SK-N-SH treated with all-trans-retinoic acid at 6 μM for 48 hours (cell line): ENCODE data around the gene LRCH1.

Experiments used
- ATAC-seq: fragments of 200-7000 bp; cut with Tn5 transposase; 3 replicates; pipeline ENCODE4 v1.9.1; 2020; ENCODE audit warnings: mild to moderate bottlenecking, moderate library complexity
- ARNTL ChIP-seq: fragments of 450-650 bp; formaldehyde crosslinking; IDR thresholded peaks from 2 replicates; pipeline ENCODE4 v1.5.0; 2020; ENCODE audit warnings: low read depth, mild to moderate bottlenecking, moderate library complexity, borderline replicate concordance
- BACH2 ChIP-seq: fragments of 250-450 bp; sonication (Bioruptor Pico); IDR thresholded peaks from 2 replicates; pipeline ENCODE4 v1.9.0; 2021; ENCODE audit warnings: mild to moderate bottlenecking, borderline replicate concordance
- CSDC2 ChIP-seq: fragments of 250-450 bp; sonication (Bioruptor Pico); IDR thresholded peaks from 2 replicates; pipeline ENCODE4 v1.5.0; 2020; ENCODE audit warnings: mild to moderate bottlenecking, moderate library complexity
- ESRRG ChIP-seq: fragments of 250-450 bp; sonication (Bioruptor Pico); IDR thresholded peaks from 2 replicates; pipeline ENCODE4 v1.6.1; 2021; ENCODE audit warnings: mild to moderate bottlenecking
- GLIS3 ChIP-seq: fragments of 250-450 bp; sonication (Bioruptor Pico); IDR thresholded peaks from 2 replicates; pipeline ENCODE4 v1.5.0; 2020; ENCODE audit warnings: mild to moderate bottlenecking, moderate library complexity
- ISL1 ChIP-seq: fragments of 250-450 bp; sonication (Bioruptor Pico); IDR thresholded peaks from 2 replicates; pipeline ENCODE4 v2.1.2; 2022; ENCODE audit warnings: mild to moderate bottlenecking, moderate library complexity
- OSR1 ChIP-seq: fragments of 250-450 bp; sonication (Bioruptor Pico); IDR thresholded peaks from 2 replicates; pipeline ENCODE4 v1.8.0; 2022; ENCODE audit warnings: moderate library complexity, mild to moderate bottlenecking, inconsistent platforms
- PPARA ChIP-seq: fragments of 250-450 bp; sonication (Bioruptor Pico); IDR thresholded peaks from 2 replicates; pipeline ENCODE4 v1.5.0; 2020; ENCODE audit warnings: mild to moderate bottlenecking, borderline replicate concordance
- RARB ChIP-seq: fragments of 250-450 bp; sonication (Bioruptor Pico); IDR thresholded peaks from 2 replicates; pipeline ENCODE4 v1.8.0; 2021; ENCODE audit warnings: mild to moderate bottlenecking, moderate library complexity
- SNAI2 ChIP-seq: fragments of 250-450 bp; sonication (Bioruptor Pico); IDR thresholded peaks from 2 replicates; pipeline ENCODE4 v1.5.0; 2020; ENCODE audit warnings: mild to moderate bottlenecking, moderate library complexity
- TCF4 ChIP-seq: fragments of 250-450 bp; sonication (Bioruptor Pico); IDR thresholded peaks from 2 replicates; pipeline ENCODE4 v1.8.0; 2021; ENCODE audit warnings: mild to moderate bottlenecking, moderate library complexity, borderline replicate concordance
- ZC3H10 ChIP-seq: fragments of 250-450 bp; sonication (Bioruptor Pico); IDR thresholded peaks from 2 replicates; pipeline ENCODE4 v1.5.1; 2021; ENCODE audit warnings: mild to moderate bottlenecking, moderate library complexity
- ZFP3 ChIP-seq: fragments of 250-450 bp; sonication (Bioruptor Pico); IDR thresholded peaks from 2 replicates; pipeline ENCODE4 v1.5.0; 2020; ENCODE audit warnings: mild to moderate bottlenecking, moderate library complexity
- ZFP30 ChIP-seq: fragments of 450-650 bp; formaldehyde crosslinking; IDR thresholded peaks from 2 replicates; pipeline ENCODE4 v1.5.0; 2022; ENCODE audit warnings: mild to moderate bottlenecking, moderate library complexity
- ZNF565 ChIP-seq: fragments of 450-650 bp; formaldehyde crosslinking; conservative IDR thresholded peaks from 2 replicates; pipeline ENCODE4 v1.5.0; 2020; ENCODE audit warnings: low read depth, mild to moderate bottlenecking, moderate library complexity
- ZNF70 ChIP-seq: fragments of 450-650 bp; formaldehyde crosslinking; IDR thresholded peaks from 2 replicates; pipeline ENCODE4 v1.5.0; 2020; ENCODE audit warnings: mild to moderate bottlenecking, moderate library complexity
- TF ChIP-seq, protein P1 (sequence below): fragments of 250-450 bp; sonication (Bioruptor Pico); IDR thresholded peaks from 2 replicates; pipeline ENCODE4 v1.8.0; 2021; ENCODE audit warnings: low read depth, mild to moderate bottlenecking, moderate library complexity, borderline replicate concordance
- TF ChIP-seq, protein P2 (sequence below): fragments of 250-450 bp; sonication (Bioruptor Pico); IDR thresholded peaks from 2 replicates; pipeline ENCODE4 v1.8.0; 2020; ENCODE audit warnings: mild to moderate bottlenecking, moderate library complexity, borderline replicate concordance
- TF ChIP-seq, protein P3 (sequence below): fragments of 250-450 bp; sonication (Bioruptor Pico); IDR thresholded peaks from 2 replicates; pipeline ENCODE4 v1.5.1; 2020; ENCODE audit warnings: low read depth, mild to moderate bottlenecking, moderate library complexity
- TF ChIP-seq, protein P4 (sequence below): fragments of 250-450 bp; sonication (Bioruptor Pico); IDR thresholded peaks from 2 replicates; pipeline ENCODE4 v1.5.1; 2021; ENCODE audit warnings: mild to moderate bottlenecking, moderate library complexity

The LRCH1 gene

GRCh38 chr13:46522748-46523030 lies 30.3 kb upstream of the LRCH1 start:
- TF ChIP-seq ZC3H10 (CRISPR knock-in tag) (no peak), GLIS3 (CRISPR knock-in tag) (no peak), ZNF565 (no peak), CSDC2 (CRISPR knock-in tag) (no peak), OSR1 (CRISPR knock-in tag) (no peak), RARB (CRISPR knock-in tag) (no peak), ISL1 (CRISPR knock-in tag) (no peak), PPARA (no peak), BACH2 (CRISPR knock-in tag) (no peak), ZNF70 (CRISPR knock-in tag) (no peak), SNAI2 (CRISPR knock-in tag) (no peak), ZFP3 (CRISPR knock-in tag) (no peak), ARNTL (no peak)
- TF ChIP-seq, protein P1, sequence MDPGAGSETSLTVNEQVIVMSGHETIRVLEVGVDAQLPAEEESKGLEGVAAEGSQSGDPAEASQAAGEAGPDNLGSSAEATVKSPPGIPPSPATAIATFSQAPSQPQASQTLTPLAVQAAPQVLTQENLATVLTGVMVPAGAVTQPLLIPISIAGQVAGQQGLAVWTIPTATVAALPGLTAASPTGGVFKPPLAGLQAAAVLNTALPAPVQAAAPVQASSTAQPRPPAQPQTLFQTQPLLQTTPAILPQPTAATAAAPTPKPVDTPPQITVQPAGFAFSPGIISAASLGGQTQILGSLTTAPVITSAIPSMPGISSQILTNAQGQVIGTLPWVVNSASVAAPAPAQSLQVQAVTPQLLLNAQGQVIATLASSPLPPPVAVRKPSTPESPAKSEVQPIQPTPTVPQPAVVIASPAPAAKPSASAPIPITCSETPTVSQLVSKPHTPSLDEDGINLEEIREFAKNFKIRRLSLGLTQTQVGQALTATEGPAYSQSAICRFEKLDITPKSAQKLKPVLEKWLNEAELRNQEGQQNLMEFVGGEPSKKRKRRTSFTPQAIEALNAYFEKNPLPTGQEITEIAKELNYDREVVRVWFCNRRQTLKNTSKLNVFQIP (CRISPR knock-in tag), result no peak
- TF ChIP-seq, protein P2, sequence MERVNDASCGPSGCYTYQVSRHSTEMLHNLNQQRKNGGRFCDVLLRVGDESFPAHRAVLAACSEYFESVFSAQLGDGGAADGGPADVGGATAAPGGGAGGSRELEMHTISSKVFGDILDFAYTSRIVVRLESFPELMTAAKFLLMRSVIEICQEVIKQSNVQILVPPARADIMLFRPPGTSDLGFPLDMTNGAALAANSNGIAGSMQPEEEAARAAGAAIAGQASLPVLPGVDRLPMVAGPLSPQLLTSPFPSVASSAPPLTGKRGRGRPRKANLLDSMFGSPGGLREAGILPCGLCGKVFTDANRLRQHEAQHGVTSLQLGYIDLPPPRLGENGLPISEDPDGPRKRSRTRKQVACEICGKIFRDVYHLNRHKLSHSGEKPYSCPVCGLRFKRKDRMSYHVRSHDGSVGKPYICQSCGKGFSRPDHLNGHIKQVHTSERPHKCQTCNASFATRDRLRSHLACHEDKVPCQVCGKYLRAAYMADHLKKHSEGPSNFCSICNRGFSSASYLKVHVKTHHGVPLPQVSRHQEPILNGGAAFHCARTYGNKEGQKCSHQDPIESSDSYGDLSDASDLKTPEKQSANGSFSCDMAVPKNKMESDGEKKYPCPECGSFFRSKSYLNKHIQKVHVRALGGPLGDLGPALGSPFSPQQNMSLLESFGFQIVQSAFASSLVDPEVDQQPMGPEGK (CRISPR knock-in tag), result no peak
- TF ChIP-seq, protein P3, sequence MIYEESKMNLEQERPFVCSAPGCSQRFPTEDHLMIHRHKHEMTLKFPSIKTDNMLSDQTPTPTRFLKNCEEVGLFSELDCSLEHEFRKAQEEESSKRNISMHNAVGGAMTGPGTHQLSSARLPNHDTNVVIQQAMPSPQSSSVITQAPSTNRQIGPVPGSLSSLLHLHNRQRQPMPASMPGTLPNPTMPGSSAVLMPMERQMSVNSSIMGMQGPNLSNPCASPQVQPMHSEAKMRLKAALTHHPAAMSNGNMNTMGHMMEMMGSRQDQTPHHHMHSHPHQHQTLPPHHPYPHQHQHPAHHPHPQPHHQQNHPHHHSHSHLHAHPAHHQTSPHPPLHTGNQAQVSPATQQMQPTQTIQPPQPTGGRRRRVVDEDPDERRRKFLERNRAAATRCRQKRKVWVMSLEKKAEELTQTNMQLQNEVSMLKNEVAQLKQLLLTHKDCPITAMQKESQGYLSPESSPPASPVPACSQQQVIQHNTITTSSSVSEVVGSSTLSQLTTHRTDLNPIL (CRISPR knock-in tag), result no peak
- TF ChIP-seq, all 23 proteins: peak for 0
- no peak for ATAC-seq

DNA sequence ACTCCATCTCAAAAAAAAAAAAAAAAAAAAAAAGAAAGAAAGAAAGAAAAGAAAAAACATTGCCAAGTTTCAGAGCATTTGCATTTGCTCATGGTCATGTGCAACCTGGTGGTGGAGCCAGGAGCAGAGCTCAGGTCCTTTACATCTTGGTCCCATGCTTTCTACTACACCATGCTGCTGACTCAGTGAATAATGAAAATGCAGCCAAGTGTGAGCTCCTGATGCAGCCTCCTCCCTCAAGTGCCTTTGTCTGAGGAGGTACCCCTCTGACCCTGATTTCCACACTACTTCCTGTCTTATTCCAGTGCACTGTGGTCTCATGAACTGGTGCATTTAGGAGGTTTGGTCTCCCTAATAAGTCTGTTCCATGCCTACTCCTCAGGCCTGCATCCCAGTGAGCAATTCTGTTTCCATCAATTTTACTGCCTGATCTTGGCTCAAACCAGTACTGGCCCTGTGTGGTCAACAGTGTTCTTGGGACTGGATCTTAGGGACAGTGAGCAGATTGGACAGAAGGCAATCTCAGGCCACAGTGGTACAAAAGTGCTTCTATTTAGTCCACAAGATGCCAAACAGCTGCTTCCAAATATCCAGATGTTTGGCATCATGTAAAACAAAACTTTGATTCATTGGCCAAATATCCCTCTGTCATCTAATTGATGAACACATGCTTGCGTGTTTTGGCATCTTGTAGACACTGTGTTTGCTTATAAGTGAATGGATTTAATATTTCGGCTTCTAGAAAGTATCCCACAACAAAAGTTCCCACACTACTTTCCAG lies 28.8 kb upstream of the LRCH1 start:
- TF ChIP-seq TCF4 (CRISPR knock-in tag) (no peak), ZFP3 (CRISPR knock-in tag) (no peak), PPARA (no peak), ZNF565 (no peak), RARB (CRISPR knock-in tag) (no peak), OSR1 (CRISPR knock-in tag) (no peak), ZFP30 (CRISPR knock-in tag) (no peak), SNAI2 (CRISPR knock-in tag) (no peak), ISL1 (CRISPR knock-in tag) (no peak), ZNF70 (CRISPR knock-in tag) (no peak), ZC3H10 (CRISPR knock-in tag) (no peak), BACH2 (CRISPR knock-in tag) (no peak), ESRRG (CRISPR knock-in tag) (no peak), ARNTL (no peak), GLIS3 (CRISPR knock-in tag) (no peak)
- TF ChIP-seq, protein P4, sequence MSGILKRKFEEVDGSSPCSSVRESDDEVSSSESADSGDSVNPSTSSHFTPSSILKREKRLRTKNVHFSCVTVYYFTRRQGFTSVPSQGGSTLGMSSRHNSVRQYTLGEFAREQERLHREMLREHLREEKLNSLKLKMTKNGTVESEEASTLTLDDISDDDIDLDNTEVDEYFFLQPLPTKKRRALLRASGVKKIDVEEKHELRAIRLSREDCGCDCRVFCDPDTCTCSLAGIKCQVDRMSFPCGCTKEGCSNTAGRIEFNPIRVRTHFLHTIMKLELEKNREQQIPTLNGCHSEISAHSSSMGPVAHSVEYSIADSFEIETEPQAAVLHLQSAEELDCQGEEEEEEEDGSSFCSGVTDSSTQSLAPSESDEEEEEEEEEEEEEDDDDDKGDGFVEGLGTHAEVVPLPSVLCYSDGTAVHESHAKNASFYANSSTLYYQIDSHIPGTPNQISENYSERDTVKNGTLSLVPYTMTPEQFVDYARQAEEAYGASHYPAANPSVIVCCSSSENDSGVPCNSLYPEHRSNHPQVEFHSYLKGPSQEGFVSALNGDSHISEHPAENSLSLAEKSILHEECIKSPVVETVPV, result no peak
- TF ChIP-seq, protein P1 (CRISPR knock-in tag), result no peak
- no peak for ATAC-seq

DNA sequence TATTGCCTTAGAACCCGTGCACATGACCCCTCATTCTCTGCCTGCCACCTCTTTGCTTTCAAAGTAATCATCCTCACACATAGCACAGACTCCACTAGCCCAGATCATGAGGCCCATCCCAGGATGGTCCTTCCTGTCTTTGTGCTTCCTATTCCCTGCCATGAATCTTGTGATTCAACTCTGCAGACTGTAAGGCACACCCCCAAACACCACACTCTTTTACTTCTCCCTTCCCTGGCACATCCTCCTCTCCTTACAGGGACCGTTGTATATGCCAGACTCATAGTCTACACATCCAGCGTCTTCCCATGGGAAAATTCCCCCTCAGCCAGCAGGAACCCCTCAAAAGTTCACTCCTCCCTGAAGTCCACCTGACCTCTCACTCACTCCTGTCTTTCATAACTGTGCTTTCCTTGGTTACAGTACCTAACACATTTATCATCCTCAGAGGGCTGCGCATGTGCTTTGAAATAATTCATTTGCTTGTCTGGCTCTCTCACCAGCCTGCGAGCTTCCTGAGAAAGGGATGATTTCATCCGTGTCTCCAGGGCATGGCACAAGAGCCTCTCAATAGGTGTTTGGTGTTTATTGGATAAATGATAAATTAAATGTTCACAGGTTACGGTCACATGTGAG lies 26.8 kb upstream of the LRCH1 start:
- no peak for ATAC-seq
- TF ChIP-seq, protein P4, result no peak
- TF ChIP-seq, protein P1 (CRISPR knock-in tag), result no peak
- TF ChIP-seq TCF4 (CRISPR knock-in tag), result no peak
- TF ChIP-seq GLIS3 (CRISPR knock-in tag), result no peak
- TF ChIP-seq ARNTL, result no peak
- TF ChIP-seq ZNF565, result no peak
- no peak for TF ChIP-seq ZFP30 (CRISPR knock-in tag)
- no peak for TF ChIP-seq PPARA
- TF ChIP-seq BACH2 (CRISPR knock-in tag), result no peak
- no peak for TF ChIP-seq ZC3H10 (CRISPR knock-in tag)
- no peak for TF ChIP-seq ISL1 (CRISPR knock-in tag)
